Cerebellar nuclear complex (tissue), 1 donor: ENCODE results near the gene TLX3.
A peak's percentile ranks its signal among the peaks of the same experiment; 100 is the strongest.
"Not testable (repeated sequence)": the region's sequence is repeated elsewhere in the genome, so short reads cannot be mapped to it uniquely, and the experiment has no call there.

ENCODE experiments used
- DNase-seq, 2 experiments: peaks; one replicate each; lab custom pipeline; 2025; lab: John Stamatoyannopoulos, UW

Gene TLX3

DNA sequence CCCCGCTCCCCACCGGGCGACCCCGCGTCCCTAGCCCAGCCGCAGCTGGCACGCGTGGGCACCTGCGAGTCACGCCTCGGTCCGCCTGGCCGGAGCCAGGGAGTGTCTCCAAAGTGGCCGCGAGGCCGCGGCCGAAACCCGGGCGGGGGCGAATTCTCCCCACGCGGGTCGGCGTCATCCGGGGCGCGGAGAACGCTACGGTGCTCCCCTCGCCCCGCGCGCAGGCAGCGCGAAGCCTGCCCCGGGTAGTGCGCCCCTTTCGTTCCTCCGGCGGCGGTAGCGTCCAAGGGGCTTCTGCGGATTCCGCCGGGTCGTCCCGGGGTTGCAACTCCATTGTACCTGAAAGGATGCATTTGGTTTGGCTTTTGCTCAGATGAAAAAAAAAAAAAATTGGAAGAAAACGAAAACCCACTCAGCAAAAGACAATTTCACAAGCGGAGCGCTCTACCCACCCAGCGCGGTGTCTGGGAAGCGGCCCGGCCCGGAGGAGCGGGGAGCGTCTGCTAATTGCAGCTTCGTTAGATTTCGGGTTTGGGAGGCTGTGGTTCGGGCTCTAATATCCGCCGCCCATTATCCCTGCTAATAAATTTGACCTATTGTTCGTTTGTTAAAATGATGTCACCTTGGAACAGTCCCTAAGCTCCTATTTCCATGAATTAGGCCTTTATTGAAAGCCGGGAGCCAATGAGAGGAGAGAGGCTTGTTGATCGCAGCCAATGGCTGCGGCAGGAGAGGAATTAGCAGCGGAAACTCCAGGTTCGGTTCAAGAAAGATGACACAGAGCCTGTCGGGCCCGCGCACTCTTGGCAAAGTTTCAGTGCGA lies at the start of gene TLX3:
Gene TLX3, plus strand, starts transcription at position 796 of the 823 bp plus-strand sequence. CDS start 118 bp downstream, outside the sequence.
- DNase-seq, result peak; percentile 91 to 97

DNA sequence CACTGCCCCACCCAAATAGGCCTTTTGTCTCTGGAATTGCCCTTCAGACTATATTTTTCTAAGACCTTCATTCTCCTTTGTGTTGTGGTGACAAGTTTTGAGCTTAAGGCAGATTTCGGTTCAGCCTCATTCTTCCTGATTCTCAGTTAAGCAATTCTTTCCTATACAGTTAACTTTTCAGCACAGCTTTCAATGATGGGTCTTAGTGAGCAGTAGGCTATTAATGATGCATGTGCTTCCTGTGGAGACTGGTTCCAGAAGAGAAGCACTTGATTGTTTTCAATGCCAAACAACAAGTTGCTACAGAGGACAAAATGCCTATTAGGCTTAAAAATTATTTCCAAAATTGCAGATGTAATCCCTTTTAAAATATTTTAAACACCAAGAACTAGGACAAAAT lies 47.7 kb upstream of the TLX3 start:
- DNase-seq, result no peak

DNA sequence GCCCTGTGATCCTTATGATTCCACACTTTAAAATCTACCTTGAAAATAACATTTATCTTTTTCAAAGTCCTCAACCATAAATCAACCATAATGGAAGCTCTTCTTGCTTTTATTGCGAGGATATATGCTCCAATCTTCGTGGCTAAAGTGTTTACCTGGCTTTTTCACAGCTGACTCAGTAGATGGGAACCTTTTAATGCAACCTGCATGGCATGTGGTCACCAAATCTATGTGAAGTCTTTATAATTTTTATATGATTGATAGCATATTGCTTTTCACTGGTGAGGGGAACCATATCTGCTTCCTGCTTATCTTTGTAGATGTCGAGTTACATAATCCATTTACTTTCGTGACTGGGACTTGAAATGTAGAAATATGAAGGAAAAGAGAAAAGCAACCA lies 47.1 kb upstream of the TLX3 start:
- no peak for DNase-seq

DNA sequence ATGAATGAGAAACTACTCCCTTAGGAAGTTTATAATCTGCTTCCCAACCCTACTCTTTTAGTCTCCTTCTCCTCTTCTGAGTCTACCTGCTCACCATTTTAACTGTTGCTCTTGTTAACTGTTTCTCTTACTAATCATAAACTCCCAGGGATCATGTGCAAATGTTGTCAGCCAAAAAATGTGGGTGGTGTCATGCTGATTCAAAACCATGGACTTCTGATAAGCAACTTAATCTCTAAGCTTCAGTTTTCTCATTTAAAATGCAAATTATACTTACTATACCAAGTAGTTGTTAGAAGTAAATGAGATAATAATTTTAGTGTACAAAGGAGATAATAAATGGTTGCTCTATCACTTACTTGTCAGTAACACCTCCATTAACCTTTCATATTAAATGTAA lies 45.9 kb upstream of the TLX3 start:
- no peak for DNase-seq

DNA sequence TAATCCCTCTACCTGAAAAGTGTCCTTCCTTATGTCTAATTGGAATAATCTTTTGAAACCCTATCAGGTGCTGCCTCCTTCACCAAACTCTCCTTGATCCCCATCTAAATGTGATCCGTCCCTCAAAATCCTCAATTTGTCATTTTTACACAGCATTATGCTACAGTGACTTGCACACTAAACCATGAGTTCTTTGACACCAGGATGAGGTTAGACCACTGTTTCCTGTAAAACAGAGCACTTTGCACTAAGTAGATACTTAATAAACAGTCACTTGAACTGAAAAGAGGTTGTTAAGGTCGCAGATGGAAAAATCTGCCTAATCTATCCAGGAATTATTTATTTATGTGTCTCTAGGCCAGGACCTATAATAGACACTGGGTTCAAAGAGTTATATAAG lies 44.2 kb upstream of the TLX3 start:
- DNase-seq, result no peak

DNA sequence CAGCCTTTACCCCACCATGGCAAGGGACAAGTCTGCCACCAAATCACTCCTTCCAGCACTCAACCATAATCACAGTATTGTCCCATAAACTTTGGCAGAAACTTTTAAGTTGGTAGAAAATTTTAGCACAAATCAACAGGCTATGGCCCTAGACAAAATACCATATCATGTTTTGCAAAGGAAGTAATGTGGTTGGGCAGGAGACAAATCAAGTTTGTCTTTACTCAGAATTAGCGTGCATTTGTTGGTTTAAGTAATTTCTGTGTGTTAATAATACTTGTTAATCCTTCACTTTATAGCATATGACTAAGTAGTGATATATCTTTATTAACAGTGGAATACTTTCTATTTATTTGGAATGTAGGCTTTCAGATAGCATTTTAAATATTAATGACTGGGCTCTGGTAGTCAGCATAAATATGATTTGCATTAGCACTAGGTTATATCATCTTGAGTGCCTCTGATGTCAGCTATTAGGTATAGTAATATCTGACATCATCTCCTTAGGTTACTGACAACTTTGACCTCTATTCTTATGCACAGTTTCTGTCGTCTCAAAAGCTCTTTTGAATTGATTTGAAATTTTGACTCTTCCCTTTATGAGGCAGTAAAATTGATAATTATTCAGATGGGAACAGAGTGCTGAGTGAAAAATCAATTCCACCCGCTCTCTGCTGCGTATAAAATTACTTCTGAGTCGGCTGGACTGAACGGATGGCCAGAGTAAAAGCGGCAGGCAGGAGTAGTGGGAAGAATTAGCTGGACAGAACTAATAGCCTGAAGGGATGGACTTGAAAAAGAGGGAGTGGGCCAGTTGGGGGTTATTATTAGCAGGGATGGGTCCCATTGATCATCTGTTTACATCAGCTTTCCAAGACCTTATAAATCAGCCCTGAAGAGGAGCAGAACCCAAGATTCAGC lies 40.1 kb upstream of the TLX3 start:
- DNase-seq, result no peak

DNA sequence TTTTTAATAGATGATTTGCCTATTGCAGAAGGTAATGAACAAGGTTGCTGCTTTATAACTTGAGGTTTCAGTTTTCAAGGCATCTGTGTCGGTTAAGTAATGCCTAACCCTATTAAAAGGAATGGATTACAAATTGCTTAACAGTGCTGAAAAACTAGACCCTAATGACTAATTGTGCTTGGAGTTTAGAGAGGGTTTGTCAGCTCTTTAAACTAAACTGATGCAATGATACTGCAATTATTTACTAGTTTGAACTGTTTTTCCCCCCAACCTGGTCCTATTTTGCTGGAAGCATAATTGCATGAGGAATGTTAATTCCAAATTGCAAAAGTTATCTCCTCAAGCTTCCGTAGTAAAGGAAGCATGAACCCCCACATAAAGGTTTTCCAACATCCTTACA lies 39.3 kb upstream of the TLX3 start:
- DNase-seq, result no peak

DNA sequence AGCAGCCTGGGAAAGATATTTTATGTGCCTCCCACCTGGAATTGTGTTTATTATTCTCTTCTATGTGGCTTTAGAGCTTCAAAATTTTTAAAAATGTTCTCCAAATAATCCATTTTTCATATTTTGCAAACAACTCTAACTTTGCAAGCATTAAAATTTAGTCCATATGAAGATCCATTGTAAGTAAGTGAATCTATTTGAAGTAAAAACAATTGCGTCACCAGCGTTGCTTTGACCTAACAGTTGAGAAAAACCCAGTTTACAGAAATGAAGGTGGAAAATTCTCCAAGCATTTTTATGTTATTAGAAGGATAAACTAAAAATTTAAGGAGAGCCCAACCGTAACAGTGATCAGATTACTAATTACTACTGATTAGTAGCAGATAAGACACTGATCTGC lies 38.9 kb upstream of the TLX3 start:
- no peak for DNase-seq

DNA sequence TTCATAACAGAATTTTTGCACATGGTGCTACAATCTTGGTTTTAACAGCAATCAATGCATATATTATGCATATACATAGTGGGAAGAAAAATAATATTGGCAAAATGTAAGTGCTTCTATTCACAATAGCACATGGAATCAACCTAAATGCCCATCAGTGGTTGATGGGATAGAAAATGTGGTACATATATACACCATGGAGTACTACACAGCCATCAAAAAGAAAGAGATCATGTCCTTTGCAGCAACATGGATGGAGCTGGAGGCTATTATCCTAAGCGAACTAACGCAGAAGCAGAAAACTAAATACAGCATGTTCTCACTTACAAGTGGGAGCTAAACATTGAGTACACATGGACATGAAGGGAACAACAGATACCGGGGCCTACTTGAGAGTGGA lies 37.2 kb upstream of the TLX3 start:
- no peak for DNase-seq

DNA sequence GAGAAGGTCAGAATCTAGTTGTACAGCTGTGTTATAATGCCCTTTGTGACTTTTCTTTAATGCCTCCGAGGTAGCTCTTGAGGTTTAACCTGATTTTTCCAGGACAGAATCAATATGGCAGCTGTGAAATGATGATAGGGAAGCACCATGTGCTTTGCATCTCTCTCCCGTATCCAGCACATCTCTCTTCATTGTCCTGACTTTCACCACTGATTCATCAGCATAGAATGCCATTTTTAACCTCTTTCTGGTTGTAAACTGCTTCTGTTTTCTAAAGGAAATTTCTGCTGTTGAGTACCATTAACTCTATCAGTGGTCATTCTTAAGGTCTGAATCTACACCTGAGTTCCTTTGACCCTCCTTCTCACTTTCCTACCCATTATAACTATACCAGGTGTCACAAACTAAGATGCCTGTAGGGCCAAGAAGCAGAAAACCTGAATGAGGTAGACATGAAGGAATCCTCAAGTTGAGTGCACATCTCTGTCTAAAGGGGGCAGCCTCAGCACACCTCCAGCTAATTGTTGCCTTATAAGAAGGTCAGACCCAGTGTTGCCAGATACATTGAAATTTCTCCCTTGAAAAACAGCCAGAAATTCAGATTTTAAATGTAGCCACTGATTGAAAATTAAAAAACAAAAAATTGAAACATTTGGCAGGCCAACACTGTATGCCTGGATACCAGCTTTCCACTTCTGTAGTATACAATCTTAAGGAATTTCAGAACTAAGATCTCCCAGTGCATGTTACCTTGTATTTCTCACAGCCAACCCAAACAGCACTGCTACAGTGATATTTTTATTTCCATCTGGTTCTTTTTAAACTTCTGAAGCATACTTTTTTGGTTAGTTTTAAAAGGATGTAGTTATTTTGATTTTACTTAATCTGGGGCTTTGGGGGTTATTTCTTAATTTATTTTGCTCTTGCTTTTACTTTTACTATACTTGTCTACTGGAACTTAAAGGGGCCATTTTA lies 35.8 kb upstream of the TLX3 start:
- peak in 1 of 2 experiments; percentile 13 for DNase-seq

DNA sequence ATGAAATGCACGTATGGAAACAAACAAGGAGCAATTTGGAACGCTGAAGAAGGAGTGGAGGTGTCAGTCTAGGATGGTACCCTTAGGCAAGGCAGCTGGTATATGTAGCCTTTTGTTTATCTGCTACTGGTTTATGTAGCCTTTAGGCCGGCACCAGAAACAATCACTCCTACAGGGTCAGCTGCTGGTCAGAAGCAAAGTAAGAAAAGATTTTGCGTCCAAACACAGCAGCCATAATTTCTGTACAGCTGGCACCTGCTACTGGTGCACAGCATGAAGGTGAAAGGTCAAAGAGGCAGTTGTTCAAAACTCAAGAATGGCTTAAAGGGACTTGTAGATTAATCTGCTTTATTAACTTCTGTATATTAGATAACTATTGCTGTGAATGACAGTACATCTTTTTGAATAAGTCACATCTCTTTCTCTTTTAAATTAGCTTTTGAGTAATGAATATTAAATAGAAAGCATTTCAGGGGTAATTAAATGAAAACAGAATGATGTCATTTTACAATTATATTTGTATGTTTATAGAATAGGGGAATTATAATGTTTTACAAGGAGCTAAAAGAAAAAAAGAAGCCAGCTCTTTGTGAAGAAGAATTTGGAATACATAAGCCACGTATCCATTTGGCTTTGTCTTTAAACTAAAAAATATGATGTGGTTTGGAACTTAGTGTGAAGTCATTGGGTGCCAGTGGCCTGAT lies 33.1 kb upstream of the TLX3 start:
- DNase-seq, result no peak

DNA sequence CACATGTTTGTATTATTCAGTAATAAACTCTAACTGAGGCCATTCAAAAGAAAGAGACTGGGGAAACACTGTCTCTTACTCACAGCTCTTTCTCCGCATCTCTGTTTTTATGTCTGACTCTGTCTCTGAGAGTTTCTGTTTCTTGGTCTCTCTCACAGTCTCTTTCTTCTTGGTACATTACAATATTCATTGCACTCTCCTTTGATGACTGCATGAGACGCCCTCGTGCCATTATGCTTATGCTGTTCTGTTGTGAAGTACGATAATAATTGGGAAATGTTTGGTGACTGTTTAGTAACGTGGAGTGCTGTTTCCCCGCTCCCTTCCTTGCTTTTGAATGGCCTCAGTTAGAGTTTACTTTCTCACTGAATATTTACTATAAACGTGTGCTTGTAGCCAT lies 25.3 kb upstream of the TLX3 start:
- no peak for DNase-seq

DNA sequence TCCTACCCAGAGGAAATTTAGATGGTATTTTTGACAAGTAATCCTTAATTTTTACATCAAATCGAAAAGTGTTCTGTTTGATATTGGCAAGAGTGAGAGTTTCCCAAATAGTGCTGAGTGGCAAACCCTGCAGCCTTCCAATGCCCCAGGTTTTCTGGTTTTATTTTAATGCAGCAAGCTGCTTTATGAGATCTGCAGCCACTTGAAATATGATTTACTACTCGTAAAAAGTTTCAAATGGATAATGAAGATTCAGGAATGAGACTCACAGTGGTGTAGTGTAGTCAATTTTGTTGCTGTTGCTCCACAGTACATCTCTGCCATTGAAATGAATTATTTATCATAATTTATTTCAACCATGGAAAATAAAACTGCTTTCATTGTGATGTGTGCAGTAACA lies 23.6 kb upstream of the TLX3 start:
- no peak for DNase-seq

DNA sequence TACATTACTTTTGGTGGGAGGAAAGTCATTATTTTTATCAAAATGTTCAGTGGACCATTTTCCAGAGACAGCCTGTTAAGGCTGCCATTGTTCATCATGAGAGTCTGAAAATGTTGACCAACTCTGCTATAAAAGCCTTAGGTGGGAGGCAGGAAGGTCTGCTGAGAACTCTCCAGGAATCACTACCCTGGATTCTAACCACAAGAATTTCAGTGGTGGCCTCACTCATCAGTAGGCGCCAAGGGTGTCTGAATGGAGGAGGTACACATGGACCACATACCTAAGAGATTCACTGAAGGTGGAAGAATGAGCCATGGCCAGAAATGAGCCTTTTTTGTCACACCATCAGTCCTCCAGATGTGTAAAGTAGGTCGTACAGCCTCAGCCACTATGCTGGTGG lies 21.0 kb upstream of the TLX3 start:
- DNase-seq, result no peak

DNA sequence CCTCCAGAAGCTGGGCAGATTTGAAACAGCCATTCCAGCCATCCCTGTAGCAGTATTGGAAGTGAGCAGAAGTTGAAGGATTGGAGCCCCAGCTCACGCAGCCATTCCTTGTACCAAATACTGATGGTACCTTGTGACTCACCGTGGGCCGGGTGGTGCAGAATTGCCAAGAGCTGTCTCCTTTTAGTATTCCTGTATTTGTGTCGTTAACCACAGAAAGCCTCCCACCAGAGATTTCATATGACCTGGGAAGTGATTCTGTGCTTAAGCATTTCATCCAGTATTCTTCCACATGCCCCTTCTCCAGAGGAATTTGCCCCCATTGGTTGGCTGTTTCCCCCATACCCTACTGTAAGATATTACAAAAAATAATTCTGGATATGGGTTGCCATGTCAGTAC lies 17.7 kb upstream of the TLX3 start:
- no peak for DNase-seq

DNA sequence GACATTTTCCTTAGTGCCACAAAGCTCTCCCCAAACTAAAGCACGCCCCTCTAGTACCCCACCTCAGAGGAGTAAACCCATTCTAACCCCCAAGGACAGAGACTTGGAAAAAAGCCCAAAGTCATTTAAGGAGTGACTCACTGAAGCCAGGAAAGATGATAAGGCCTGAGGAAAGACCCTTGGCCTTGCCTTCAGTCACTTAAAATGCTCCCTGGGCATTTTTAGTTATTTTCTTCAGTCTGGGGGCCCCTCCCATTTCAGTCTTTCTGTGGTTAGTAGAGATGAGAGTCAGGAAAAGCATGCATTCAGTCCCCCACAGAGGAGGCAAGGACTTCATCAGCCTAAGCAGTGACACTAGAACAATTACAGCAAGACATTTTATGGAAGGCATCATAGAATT lies 13.7 kb upstream of the TLX3 start:
- DNase-seq, result no peak

DNA sequence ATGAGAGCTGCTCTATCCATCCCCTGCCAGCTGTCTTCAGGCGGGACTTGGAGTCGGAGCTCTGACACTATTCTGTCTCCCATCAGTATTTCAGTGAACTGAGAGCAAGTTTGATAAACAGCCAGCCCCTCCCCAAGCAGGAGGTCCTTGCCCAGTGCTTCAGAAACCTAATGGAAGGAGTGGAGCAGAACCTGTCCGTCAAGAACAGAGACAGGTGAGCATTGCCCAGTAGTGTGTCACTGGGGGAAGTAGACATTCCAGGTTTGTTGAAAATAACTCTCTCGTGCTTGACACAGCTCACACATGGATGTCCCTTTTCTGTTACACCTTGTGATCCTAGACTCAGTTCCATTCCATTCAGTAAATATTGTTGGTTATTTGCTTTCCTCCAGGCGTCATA lies 13.2 kb upstream of the TLX3 start:
- DNase-seq, result no peak

DNA sequence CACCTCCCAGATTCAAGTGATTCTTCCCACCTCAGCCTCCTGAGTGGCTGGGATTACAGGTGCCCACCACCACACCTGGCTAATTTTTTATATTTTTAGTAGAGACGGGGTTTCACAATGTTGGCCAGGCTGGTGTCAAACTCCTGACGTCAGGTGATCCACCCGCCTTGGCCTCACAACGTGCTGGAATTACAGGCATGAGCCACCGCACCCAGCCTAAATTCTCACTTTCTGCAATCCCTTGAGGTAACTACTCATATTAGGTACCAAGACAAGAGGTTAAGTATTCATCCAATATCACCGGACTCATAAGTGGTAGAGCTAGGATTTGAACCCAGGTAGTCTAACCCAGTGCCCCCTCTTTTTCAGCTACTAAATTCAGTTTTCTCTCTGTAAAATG lies 11.1 kb upstream of the TLX3 start:
- not testable (repeated sequence) for DNase-seq

DNA sequence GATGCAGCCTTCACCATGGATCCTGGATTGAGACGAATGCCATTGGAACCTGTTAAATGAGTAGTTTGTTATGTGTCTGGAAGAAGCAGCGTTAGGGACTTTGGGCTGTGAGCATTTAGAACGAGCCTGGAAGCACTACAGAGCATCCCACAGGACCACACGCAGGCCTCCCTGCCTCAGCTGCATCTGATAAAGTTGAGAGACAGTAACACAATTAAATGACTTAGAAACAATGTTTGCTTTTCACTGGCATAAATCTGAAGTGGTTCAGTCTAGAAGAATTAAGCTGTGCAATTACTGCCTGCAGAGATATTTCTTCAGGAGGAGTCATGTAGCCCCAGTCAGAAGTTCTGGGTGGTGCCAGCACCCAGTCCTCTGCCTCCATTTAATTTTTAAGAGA lies 9.8 kb upstream of the TLX3 start:
- no peak for DNase-seq

DNA sequence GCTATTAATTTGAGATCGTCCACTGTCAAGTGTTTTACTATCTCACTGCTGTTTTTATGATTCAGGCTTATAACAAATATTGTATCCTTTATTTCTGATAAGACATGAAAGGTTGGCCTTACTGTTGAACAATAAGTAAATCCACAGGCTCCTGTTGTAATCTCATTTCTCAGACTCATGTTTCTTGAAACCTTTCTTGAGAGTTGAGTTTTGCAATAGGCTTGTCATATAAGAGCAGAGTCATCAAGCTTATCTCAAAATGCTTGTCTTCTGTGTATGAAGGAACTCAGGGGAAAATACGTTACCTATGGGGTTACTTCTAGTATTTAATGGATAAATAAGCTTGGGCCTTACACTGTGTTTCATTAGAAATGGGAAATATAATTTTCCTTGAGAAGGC lies 9.2 kb upstream of the TLX3 start:
- DNase-seq, result no peak

DNA sequence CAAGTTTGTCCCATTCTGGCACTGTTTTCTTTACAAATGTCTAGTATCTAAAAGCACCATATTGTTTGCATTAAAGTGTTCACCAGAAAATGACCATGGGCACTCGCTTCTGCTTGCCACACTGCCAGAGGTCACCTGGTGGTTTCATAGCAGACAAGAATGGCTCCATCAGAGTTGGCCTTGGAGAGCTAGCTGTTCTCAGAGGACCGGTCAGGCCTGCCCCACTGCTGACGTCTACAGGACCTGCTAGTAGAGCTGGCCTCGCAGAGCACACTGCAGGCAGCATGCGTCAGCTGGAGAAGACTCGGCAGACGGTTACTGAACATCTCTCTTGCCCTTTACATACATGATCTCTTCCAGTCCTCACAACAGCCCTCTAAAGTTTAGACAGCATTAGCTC lies 8.7 kb upstream of the TLX3 start:
- DNase-seq, result no peak
